Measurements from ENCODE around the gene FEZF2.
A peak's percentile ranks its signal among the peaks of the same experiment; 100 is the strongest.

The FEZF2 gene

GRCh38 chr3:62371720-62372591 is 1.4 kb downstream of the FEZF2 start:
- no peak for DNase-seq

- DNase-seq, result no peak
Measured at GRCh38 chr3:62370858-62371719, 2.3 kb downstream of the FEZF2 start.

- peak; percentile 21 for DNase-seq
Measured at GRCh38 chr3:62370112-62370857, 3.1 kb downstream of the FEZF2 start.

- DNase-seq, result no peak
Measured at GRCh38 chr3:62369476-62369743, 3.9 kb downstream of the FEZF2 start.

GRCh38 chr3:62368705-62369475 is 4.5 kb downstream of the FEZF2 start:
- DNase-seq, result peak; percentile 44

- DNase-seq, result no peak
Measured at GRCh38 chr3:62368290-62368704, 5.1 kb downstream of the FEZF2 start.

- no peak for DNase-seq
Measured at GRCh38 chr3:62367763-62368195, 5.6 kb downstream of the FEZF2 start.

GRCh38 chr3:62366126-62366484 is 7.2 kb downstream of the FEZF2 start:
- no peak for DNase-seq

GRCh38 chr3:62365391-62366125 is 7.8 kb downstream of the FEZF2 start:
- DNase-seq, result no peak

- DNase-seq, result no peak
Measured at GRCh38 chr3:62364191-62364590, 9.2 kb downstream of the FEZF2 start.

- DNase-seq, result no peak
Measured at GRCh38 chr3:62363275-62363674, 10.1 kb downstream of the FEZF2 start.

GRCh38 chr3:62361824-62362223 is 11.5 kb downstream of the FEZF2 start:
- no peak for DNase-seq

GRCh38 chr3:62361261-62361660 is 12.1 kb downstream of the FEZF2 start:
- no peak for DNase-seq

GRCh38 chr3:62359531-62359930 is 13.8 kb downstream of the FEZF2 start:
- no peak for DNase-seq

- DNase-seq, result no peak
Measured at GRCh38 chr3:62356356-62356755, 17.0 kb downstream of the FEZF2 start.

- DNase-seq, result no peak
Measured at GRCh38 chr3:62355703-62356102, 17.6 kb downstream of the FEZF2 start.

GRCh38 chr3:62343755-62344154 is 29.6 kb downstream of the FEZF2 start:
- no peak for DNase-seq

GRCh38 chr3:62335196-62335595 is 38.2 kb downstream of the FEZF2 start:
- no peak for DNase-seq

GRCh38 chr3:62332835-62333244 is 40.5 kb downstream of the FEZF2 start:
- DNase-seq, result peak; percentile 36

- no peak for DNase-seq
Measured at GRCh38 chr3:62332017-62332416, 41.3 kb downstream of the FEZF2 start.

- DNase-seq, result no peak
Measured at GRCh38 chr3:62329971-62330370, 43.4 kb downstream of the FEZF2 start.

- no peak for DNase-seq
Measured at GRCh38 chr3:62325896-62326295, 47.5 kb downstream of the FEZF2 start.
